Measurements from ENCODE around the gene FTCDNL1.

GRCh38 chr2:199862788-199863187 lies 11.8 kb upstream of the FTCDNL1 start:
- TF ChIP-seq ZBTB7A (IDR thresholded peaks at IDR 0.05; ENCODE audit: low read depth) (no peak), EP300 (IDR thresholded peaks at IDR 0.05; ENCODE audit: borderline replicate concordance) (no peak), MAX (IDR thresholded peaks at IDR 0.05) (no peak)

Data from Ishikawa (cell line).